Regular cardiac myocyte (primary cell): ENCODE data around the gene SOX4. TPM values are rescaled to one million over a fixed set of nuclear protein-coding genes. Genes with fewer than 3 reads are reported as not detected.

Experiments used
- total RNA-seq: library from RNA; depleted of rRNA; stranded (reverse); fragments of >200 nt; gene quantifications from 2 replicates; pipeline ENCODE4 v1.2.3, GENCODE V29; 2014

The SOX4 gene
- total RNA-seq = 16.1 TPM in 2 replicates

GRCh38 chr6:21593412-21593926 lies at the start of gene SOX4:
Gene SOX4, plus strand, starts transcription at chr6:21593751. Its CDS starts 784 bp downstream, at chr6:21594535.

